ENCODE data around the gene LINGO3.

GRCh38 chr19:2280633-2281264 is 27.2 kb downstream of the LINGO3 start:
- TF ChIP-seq, protein P1, sequence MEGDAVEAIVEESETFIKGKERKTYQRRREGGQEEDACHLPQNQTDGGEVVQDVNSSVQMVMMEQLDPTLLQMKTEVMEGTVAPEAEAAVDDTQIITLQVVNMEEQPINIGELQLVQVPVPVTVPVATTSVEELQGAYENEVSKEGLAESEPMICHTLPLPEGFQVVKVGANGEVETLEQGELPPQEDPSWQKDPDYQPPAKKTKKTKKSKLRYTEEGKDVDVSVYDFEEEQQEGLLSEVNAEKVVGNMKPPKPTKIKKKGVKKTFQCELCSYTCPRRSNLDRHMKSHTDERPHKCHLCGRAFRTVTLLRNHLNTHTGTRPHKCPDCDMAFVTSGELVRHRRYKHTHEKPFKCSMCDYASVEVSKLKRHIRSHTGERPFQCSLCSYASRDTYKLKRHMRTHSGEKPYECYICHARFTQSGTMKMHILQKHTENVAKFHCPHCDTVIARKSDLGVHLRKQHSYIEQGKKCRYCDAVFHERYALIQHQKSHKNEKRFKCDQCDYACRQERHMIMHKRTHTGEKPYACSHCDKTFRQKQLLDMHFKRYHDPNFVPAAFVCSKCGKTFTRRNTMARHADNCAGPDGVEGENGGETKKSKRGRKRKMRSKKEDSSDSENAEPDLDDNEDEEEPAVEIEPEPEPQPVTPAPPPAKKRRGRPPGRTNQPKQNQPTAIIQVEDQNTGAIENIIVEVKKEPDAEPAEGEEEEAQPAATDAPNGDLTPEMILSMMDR (IDR thresholded peaks at IDR 0.05): no peak
- no peak for TF ChIP-seq POLR2A (IDR thresholded peaks at IDR 0.05)
